Loucy (cell line): Measurements from ENCODE around the gene VANGL2.

ENCODE experiments used
- H2AFZ ChIP-seq: fragments of 200-600 bp; sonication (generic); 2 replicates; pipeline ENCODE4 v1.6.0; 2016; ENCODE audit warnings: antibody characterized with exemption, mild to moderate bottlenecking, low read length, moderate library complexity
- H3F3A ChIP-seq: fragments of 200-600 bp; 2 replicates; pipeline ENCODE4 v1.6.0; 2016; ENCODE audit warnings: antibody characterized with exemption, low read depth, mild to moderate bottlenecking
- H3K27me3 ChIP-seq: fragments of 200-600 bp; sonication (generic); 2 replicates; pipeline ENCODE4 v1.6.1; 2014; ENCODE audit warnings: low read length, mild to moderate bottlenecking; ENCODE audit not compliant: insufficient read depth, poor library complexity, severe bottlenecking
- H3K36me3 ChIP-seq: fragments of 200-600 bp; sonication (generic); 2 replicates; pipeline ENCODE4 v1.6.1; 2016; ENCODE audit warnings: low read length; ENCODE audit not compliant: insufficient read depth
- H3K4me1 ChIP-seq: fragments of 200-600 bp; sonication (generic); 2 replicates; pipeline ENCODE4 v1.5.1; 2014; ENCODE audit warnings: low read length, mild to moderate bottlenecking; ENCODE audit not compliant: insufficient read depth, poor library complexity, severe bottlenecking
- H3K4me2 ChIP-seq: fragments of 200-600 bp; sonication (generic); 2 replicates; pipeline ENCODE4 v1.6.0; 2014; ENCODE audit warnings: antibody characterized with exemption, low read length, low read depth, mild to moderate bottlenecking; ENCODE audit not compliant: poor library complexity, severe bottlenecking
- H3K4me3 ChIP-seq: fragments of 200-600 bp; sonication (generic); 2 replicates; pipeline ENCODE4 v1.5.1; 2014; ENCODE audit warnings: low read length, mild to moderate bottlenecking, mixed read lengths; ENCODE audit not compliant: poor library complexity, severe bottlenecking
- H3K79me2 ChIP-seq: fragments of 200-600 bp; sonication (generic); 2 replicates; pipeline ENCODE4 v1.6.1; 2014; ENCODE audit warnings: low read length; ENCODE audit not compliant: insufficient read depth
- H3K9ac ChIP-seq: fragments of 200-600 bp; sonication (generic); 2 replicates; pipeline ENCODE4 v1.6.0; 2014; ENCODE audit warnings: mild to moderate bottlenecking, low read depth, low read length, moderate library complexity; ENCODE audit not compliant: poor library complexity, severe bottlenecking
- H3K9me2 ChIP-seq: fragments of 200-600 bp; sonication (generic); replicated peaks from 2 replicates; pipeline ENCODE4 v1.6.1; 2016; ENCODE audit warnings: low read depth, low read length, mixed read lengths
- H3K9me3 ChIP-seq: fragments of 200-600 bp; sonication (generic); 2 replicates; pipeline ENCODE4 v1.6.1; 2014; ENCODE audit warnings: mild to moderate bottlenecking, antibody characterized with exemption, low read length, low read depth; ENCODE audit not compliant: insufficient read depth
- H4K20me1 ChIP-seq: fragments of 200-600 bp; sonication (generic); 2 replicates; pipeline ENCODE4 v1.6.0; 2014; ENCODE audit warnings: antibody characterized with exemption, low read length, mild to moderate bottlenecking; ENCODE audit not compliant: insufficient read depth, poor library complexity, severe bottlenecking
- EZH2phosphoT487 ChIP-seq: fragments of 200-600 bp; IDR thresholded peaks from 2 replicates; pipeline ENCODE4 v1.6.1; 2018; ENCODE audit warnings: antibody characterized with exemption, mild to moderate bottlenecking, moderate library complexity, borderline replicate concordance
- TF ChIP-seq, protein P1 (sequence below): fragments of 200-600 bp; sonication (generic); conservative IDR thresholded peaks from 2 replicates; pipeline ENCODE4 v1.5.1; 2014; ENCODE audit warnings: mild to moderate bottlenecking, antibody characterized with exemption, low read length

The VANGL2 gene

DNA sequence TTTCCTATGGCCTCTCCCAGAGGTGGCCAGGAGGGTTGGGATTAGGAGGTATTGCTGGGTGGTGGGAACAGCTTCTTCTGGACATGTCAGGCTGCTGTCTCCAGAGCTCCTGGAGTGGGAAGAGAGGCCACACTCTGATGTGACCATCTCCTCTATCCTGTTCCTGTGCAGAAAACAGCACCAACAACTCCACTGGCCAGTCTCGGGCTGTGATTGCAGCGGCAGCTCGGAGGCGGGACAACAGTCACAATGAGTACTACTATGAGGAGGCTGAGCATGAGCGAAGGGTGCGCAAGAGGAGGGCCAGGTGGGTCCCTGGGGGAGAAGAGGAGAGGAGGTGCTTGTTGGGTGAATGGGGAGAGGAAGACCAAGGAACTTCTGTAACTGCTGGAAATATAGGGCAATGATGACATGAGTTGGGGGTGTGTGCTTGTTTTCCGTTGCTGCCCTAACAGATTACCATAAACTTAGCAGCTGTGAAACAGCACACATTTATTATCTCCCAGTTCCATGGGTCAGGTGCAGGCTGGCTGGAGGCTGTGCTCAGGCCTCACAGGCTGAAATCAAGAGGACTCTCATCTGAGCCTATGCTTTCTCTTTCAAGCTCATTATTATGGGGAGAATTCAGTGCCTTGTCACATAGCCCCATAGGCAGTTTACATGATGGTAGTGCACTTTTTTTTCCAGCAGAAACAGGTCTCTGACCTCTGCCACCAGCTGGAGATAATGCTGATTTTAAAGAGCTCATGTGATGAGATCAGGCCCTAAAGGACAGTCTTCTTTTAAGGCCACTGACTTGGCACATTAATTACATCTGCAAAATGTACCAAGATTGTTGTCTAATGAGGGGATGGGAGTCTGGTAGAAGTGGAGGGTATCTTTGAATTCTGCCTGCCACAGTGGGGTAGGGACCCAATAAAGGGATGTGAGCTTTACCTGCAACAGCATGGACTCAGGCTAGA is 20.8 kb downstream of the VANGL2 start:
- Histone ChIP-seq H3K36me3 (no peaks in the 10 kb centered on the region; the same call in 1 of the 2 replicates), H3K27me3 (no peaks in the 10 kb centered on the region), H3K9me2 (no peaks in the 10 kb centered on the region), H4K20me1 (no peaks in the 10 kb centered on the region), H3K9ac (no peak overlapping the region), H2AFZ (no peak overlapping the region), H3K4me1 (no peaks in the 10 kb centered on the region), H3K4me2 (no peak overlapping the region), H3K9me3 (no peaks in the 10 kb centered on the region), H3K79me2 (no peaks in the 10 kb centered on the region), H3F3A (no peaks in the 10 kb centered on the region), H3K4me3 (no peak overlapping the region)
- no peak for TF ChIP-seq EZH2phosphoT487
- TF ChIP-seq, protein P1, sequence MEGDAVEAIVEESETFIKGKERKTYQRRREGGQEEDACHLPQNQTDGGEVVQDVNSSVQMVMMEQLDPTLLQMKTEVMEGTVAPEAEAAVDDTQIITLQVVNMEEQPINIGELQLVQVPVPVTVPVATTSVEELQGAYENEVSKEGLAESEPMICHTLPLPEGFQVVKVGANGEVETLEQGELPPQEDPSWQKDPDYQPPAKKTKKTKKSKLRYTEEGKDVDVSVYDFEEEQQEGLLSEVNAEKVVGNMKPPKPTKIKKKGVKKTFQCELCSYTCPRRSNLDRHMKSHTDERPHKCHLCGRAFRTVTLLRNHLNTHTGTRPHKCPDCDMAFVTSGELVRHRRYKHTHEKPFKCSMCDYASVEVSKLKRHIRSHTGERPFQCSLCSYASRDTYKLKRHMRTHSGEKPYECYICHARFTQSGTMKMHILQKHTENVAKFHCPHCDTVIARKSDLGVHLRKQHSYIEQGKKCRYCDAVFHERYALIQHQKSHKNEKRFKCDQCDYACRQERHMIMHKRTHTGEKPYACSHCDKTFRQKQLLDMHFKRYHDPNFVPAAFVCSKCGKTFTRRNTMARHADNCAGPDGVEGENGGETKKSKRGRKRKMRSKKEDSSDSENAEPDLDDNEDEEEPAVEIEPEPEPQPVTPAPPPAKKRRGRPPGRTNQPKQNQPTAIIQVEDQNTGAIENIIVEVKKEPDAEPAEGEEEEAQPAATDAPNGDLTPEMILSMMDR, result no peak

DNA sequence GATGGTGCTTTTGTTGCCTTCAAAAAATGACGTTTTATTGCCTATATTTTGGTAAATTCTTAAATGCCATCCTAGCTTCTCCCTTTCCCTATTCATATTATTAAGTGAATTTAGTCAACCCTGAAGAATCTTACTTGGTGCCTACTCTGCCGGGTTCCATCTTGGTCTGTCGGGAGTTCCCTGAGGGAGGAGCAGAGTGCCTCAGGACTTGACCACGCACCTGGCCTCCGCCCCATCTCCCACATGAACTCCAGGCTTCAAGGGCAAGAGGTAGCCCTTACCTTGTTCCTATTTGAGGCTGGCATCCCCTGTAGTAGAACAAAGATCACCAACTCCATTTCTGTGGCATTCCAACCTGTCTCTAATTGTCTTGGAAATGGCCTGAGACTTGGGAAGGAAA is 21.5 kb downstream of the VANGL2 start:
- H3K9me3 ChIP-seq, result no peaks in the 10 kb centered on the region
- H3K27me3 ChIP-seq, result no peaks in the 10 kb centered on the region
- H3K4me1 ChIP-seq, result no peaks in the 10 kb centered on the region
- H3K79me2 ChIP-seq, result no peaks in the 10 kb centered on the region
- no peak overlapping the region for H3K4me2 ChIP-seq
- no peaks in the 10 kb centered on the region; the same call in 1 of the 2 replicates for H3K36me3 ChIP-seq
- TF ChIP-seq, protein P1, result no peak
- TF ChIP-seq EZH2phosphoT487, result no peak
- H3F3A ChIP-seq, result no peaks in the 10 kb centered on the region
- H3K4me3 ChIP-seq, result no peak overlapping the region
- no peaks in the 10 kb centered on the region for H4K20me1 ChIP-seq
- no peak overlapping the region for H2AFZ ChIP-seq
- no peaks in the 10 kb centered on the region for H3K9me2 ChIP-seq
- no peak overlapping the region for H3K9ac ChIP-seq

DNA sequence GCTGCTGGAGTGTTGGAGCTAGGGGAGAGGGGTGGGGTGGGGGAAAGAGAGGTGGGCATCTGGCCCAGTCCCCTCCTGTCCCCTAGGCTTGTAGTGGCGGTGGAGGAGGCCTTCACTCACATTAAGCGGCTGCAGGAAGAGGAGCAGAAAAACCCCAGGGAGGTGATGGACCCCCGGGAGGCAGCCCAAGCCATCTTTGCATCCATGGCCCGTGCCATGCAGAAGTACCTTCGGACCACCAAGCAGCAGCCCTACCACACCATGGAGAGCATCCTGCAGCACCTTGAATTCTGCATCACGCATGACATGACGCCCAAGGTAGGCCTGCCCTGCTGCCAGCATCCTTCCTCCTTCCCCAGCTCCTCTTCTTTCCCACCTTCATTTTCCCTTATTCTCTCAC is 23.6 kb downstream of the VANGL2 start:
- no peaks in the 10 kb centered on the region for H3K9me2 ChIP-seq
- no peaks in the 10 kb centered on the region; the same call in 1 of the 2 replicates for H3K36me3 ChIP-seq
- H3K4me3 ChIP-seq, result no peak overlapping the region
- no peak overlapping the region for H3K4me2 ChIP-seq
- H2AFZ ChIP-seq, result no peak overlapping the region
- H3K79me2 ChIP-seq, result no peaks in the 10 kb centered on the region
- peaks cover 5% of the 10 kb centered on the region for H3K4me1 ChIP-seq
- H4K20me1 ChIP-seq, result no peaks in the 10 kb centered on the region
- H3K27me3 ChIP-seq, result no peaks in the 10 kb centered on the region
- TF ChIP-seq, protein P1, result no peak
- no peak for TF ChIP-seq EZH2phosphoT487
- no peak overlapping the region for H3K9ac ChIP-seq
- no peaks in the 10 kb centered on the region for H3F3A ChIP-seq
- H3K9me3 ChIP-seq, result no peaks in the 10 kb centered on the region
